NT2/D1 (cell line): ENCODE measurements around the gene NEMP2.

Experiments
- YY1 ChIP-seq: IDR thresholded peaks from 2 replicates; pipeline ENCODE4 v1.6.1; 2011; ENCODE audit not compliant: insufficient read length, insufficient read depth
- ZNF274 ChIP-seq: IDR thresholded peaks from 2 replicates; pipeline ENCODE4 v1.6.1; 2011; ENCODE audit warnings: mild to moderate bottlenecking, low read depth, low read length

DNA sequence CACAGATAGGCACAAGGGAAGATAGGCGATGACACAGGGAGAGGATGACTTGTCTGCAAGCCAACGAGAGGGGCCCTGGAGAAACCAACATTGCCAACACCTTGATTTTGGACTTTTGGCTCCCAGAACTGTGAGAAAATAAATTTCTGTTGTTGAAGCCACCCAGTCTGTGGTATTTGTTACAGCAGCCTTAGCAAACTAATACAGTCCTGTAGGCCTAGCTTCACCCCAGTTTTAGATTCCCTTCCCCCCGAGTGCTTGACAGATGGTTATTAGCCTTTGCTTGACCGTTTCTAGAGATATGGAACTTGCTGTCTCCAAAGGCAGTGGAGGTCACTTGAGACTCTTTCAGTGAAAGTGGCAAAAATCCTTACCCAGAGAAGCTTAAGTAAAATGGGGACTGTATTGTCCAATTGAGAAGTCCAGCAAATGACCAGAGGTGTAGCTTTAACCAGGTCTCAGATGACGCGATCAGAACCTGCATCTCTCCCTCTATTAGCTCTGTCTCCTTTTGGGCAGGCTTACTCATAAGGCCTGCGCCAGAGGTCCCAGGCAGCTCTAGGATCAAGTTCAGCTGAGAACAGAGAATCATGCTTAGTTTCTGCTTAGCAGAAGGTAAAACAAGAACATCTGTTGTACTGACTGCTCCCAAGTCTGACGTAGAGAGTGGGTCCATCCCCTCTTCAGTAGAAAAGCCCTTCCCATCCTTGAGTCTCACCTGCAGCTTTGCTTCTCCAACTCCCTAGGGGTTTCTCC lies 76.0 kb downstream of the NEMP2 start:
- no peak for TF ChIP-seq ZNF274
- TF ChIP-seq YY1: no peak
